ENCODE data around the gene USP30.
"Not testable (repeated sequence)": the region's sequence is repeated elsewhere in the genome, so short reads cannot be mapped to it uniquely, and the experiment has no call there.

Gene USP30

GRCh38 chr12:109053382-109054123 is 1.2 kb downstream of the USP30 start:
- no peak for DNase-seq (ENCODE audit: insufficient read length, low spot score)
- FAIRE-seq, result no peak
- TF ChIP-seq, protein P1, sequence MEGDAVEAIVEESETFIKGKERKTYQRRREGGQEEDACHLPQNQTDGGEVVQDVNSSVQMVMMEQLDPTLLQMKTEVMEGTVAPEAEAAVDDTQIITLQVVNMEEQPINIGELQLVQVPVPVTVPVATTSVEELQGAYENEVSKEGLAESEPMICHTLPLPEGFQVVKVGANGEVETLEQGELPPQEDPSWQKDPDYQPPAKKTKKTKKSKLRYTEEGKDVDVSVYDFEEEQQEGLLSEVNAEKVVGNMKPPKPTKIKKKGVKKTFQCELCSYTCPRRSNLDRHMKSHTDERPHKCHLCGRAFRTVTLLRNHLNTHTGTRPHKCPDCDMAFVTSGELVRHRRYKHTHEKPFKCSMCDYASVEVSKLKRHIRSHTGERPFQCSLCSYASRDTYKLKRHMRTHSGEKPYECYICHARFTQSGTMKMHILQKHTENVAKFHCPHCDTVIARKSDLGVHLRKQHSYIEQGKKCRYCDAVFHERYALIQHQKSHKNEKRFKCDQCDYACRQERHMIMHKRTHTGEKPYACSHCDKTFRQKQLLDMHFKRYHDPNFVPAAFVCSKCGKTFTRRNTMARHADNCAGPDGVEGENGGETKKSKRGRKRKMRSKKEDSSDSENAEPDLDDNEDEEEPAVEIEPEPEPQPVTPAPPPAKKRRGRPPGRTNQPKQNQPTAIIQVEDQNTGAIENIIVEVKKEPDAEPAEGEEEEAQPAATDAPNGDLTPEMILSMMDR (IDR thresholded peaks at IDR 0.05; ENCODE audit: insufficient read depth, missing control alignments), result no peak

GRCh38 chr12:109054124-109054513 is 1.7 kb downstream of the USP30 start:
- not testable (repeated sequence) for DNase-seq (ENCODE audit: insufficient read length, low spot score); FAIRE-seq

GRCh38 chr12:109054520-109054919 is 2.1 kb downstream of the USP30 start:
- TF ChIP-seq, protein P1 (IDR thresholded peaks at IDR 0.05; ENCODE audit: insufficient read depth, missing control alignments), result no peak
- DNase-seq (ENCODE audit: insufficient read length, low spot score) (no peak), FAIRE-seq (no peak)

DNA sequence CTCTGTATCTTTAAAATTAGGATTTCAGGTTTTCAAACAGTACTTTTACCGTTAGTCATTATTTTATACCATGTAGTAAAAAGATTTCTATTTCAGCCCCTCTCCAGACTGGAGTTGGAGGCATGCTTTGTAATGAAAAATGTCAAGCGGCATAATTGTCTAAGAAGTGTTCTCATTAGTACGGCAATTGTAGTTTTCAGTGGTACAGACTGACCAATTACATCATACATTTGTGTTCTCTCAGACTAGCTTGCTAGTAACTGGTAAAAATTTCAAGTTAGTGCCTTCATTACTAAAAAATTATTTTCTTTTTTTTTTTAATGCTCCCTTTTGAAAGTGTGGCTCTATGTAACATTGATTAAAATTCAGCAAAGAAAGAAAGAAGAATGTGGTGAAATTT is 4.5 kb downstream of the USP30 start:
- DNase-seq (ENCODE audit: insufficient read length, low spot score) (no peak), FAIRE-seq (no peak)
- TF ChIP-seq, protein P1 (IDR thresholded peaks at IDR 0.05; ENCODE audit: insufficient read depth, missing control alignments), result no peak

- TF ChIP-seq, protein P1 (IDR thresholded peaks at IDR 0.05; ENCODE audit: insufficient read depth, missing control alignments), result no peak
- DNase-seq (ENCODE audit: insufficient read length, low spot score) (no peak), FAIRE-seq (no peak)
Measured at GRCh38 chr12:109057376-109057775, 5.0 kb downstream of the USP30 start.

- FAIRE-seq (no peak), DNase-seq (ENCODE audit: insufficient read length, low spot score) (no peak)
- TF ChIP-seq, protein P1 (IDR thresholded peaks at IDR 0.05; ENCODE audit: insufficient read depth, missing control alignments), result no peak
Measured at GRCh38 chr12:109058773-109059172, 6.4 kb downstream of the USP30 start.

GRCh38 chr12:109064143-109064542 is 11.8 kb downstream of the USP30 start:
- no peak for FAIRE-seq
- TF ChIP-seq, protein P1 (IDR thresholded peaks at IDR 0.05; ENCODE audit: insufficient read depth, missing control alignments), result no peak
- no peak for DNase-seq (ENCODE audit: insufficient read length, low spot score)

All from D721Med (cell line).